EL (cell line): Measurements from ENCODE around the gene FSCB.
"Not testable (repeated sequence)": the region's sequence is repeated elsewhere in the genome, so short reads cannot be mapped to it uniquely, and the experiment has no call there.

Source experiments
- DNase-seq: peaks from one replicate; pipeline ENCODE4 v3.0.0-alpha.2; 2016

Gene FSCB, protein sequence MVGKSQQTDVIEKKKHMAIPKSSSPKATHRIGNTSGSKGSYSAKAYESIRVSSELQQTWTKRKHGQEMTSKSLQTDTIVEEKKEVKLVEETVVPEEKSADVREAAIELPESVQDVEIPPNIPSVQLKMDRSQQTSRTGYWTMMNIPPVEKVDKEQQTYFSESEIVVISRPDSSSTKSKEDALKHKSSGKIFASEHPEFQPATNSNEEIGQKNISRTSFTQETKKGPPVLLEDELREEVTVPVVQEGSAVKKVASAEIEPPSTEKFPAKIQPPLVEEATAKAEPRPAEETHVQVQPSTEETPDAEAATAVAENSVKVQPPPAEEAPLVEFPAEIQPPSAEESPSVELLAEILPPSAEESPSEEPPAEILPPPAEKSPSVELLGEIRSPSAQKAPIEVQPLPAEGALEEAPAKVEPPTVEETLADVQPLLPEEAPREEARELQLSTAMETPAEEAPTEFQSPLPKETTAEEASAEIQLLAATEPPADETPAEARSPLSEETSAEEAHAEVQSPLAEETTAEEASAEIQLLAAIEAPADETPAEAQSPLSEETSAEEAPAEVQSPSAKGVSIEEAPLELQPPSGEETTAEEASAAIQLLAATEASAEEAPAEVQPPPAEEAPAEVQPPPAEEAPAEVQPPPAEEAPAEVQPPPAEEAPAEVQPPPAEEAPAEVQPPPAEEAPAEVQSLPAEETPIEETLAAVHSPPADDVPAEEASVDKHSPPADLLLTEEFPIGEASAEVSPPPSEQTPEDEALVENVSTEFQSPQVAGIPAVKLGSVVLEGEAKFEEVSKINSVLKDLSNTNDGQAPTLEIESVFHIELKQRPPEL

DNA sequence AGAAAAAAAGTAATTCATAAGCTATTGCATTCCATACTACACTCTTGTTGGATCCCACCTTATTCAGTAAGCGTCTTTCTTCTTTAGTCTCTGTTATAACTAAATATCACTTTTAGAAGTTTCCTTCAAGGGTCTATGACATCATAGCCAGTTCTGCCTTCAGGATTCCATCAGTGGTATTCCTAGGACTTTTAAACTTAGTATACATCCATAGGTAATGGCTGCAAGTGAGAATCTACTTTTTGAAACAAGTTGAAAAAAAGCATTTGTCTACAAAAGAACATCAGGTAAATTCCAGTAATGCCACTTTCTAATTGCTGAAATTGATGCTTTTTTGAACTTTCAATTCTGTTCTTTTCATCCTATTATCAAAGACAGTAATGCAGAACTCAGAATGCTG, at the start of gene FSCB:
Gene FSCB (minus strand): TSS at position 101 of the 400 bp plus-strand sequence. CDS start 296 bp downstream, outside the sequence.
- DNase-seq = no peak

DNA sequence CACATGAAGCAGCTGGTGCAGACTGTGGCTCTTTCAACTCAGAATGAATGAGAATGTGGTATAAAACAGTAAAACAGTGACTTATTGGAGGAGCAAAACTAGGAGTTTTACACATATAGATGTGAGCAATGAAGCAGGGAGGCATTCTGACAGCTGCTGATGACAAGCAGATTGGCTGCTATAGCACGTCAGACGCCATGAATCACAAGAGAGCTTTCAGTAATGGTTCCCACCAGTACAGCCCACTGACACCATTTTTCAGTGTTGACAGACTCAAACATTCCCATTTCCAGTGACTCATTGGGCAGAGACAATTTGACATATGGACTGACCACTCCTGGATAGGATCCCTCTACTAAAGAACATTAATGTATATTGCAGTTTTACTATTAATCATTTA, 24.6 kb upstream of the FSCB start:
- DNase-seq = no peak

DNA sequence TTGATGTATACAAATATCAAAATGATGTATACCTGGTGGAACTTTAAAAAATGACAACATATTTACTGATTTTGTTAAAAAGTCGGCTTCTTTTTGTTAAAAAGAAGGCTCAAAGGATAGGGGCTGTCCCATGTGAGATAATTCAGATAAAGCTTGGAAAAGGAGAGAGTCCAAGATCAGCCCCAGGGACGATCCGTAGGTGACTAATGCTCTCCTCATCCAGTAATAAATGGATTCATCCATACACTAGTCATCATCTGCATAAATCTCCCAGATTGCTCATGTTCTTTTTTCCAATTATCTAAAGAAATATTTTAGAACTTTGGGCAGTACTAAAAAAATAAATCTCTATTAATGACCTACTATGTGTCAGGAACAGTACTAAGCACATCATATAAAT, 23.4 kb upstream of the FSCB start:
- DNase-seq = no peak

DNA sequence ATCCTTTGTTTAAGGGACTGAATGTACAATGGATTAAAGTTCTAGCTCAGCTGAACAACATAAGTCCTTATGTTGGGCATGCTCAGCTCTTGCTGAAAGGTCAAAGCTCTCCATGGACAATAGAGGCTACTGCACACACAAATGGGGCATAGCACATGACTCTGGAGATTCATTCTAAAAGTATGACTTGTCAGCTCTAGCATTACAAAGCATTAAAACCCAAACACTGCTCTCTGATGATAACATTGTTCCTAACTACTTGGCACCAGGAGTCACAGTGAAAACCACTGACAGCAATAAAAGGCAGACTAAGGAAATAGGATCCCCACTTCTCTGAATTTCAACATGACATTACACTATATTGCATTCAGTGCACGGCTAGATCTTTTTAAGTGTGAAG, 21.9 kb upstream of the FSCB start:
- DNase-seq = no peak

DNA sequence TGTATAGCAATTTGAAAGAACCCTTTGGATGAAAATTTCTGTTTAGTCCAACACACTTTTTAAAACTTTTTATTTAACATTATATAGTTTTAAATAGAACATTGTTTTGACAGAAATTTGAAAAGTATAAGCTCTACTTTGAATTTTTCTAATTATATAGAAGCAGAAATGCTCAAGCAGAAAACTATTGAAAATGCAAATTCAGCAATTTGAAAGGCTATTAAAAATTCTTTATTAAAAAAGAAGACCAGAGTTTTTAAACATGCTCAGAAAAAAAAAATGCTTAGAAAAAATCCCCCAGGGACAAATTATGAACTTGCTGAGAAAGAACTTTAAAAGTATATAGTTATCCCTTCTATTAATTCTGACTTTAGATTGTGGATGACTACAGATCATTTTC, 21.1 kb upstream of the FSCB start:
- DNase-seq = no peak

DNA sequence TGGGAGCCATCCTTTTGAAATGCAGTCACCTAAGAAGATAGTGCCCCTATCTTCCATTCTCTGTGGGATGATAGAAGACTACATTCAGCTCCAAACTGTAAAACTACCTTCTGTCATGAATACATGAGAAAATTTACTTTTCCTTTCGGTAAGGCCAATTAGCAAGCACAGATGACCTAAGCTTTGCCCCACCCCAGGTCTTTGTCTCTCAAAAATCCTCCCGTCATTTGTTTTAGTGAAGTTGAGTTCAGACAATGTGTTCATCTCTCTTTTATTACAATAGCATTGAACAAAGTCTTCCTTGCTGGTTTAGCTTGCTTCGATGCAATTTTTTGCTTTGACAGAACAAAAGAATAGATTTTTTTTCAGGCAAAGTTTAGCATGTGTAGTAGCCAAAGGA, 18.2 kb upstream of the FSCB start:
- DNase-seq = no peak

DNA sequence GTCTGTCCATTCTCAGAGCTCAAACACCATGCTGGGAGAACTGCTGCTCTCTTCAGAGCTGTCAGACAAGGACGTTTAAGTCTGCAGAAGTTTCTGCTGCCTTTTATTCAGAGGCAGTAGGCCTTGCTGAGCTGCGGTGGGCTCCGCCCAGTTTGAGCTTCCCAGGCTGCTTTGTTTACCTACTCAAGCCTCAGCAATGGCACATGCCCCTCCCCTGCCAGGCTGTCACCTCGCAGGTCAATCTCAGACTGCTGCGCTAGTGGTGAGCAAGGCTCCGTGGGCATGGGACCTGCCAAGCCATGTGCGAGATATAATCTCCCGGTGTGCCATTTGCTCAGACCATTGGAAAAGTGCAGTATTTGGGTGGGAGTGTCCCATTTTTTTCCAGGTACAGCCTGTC, 8.6 kb upstream of the FSCB start:
- DNase-seq = not testable (repeated sequence)

DNA sequence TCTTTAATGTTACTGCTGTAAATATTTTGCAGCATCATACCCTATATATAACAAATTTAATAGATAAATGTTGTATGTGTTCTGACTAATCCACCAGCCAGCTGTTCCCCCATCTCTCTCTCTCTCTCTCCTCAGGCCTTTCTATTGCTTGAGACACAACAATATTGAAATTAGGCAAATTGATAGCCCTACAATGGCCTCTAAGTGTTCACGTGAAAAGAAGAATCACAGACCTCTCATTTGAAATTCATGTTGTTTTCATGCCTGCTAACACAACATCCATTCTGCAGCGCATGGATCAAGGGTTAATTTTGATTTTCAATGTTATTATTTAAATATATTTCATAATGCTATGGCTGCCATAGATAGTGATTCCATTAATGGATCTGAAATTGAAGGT, 1.8 kb upstream of the FSCB start:
- DNase-seq = no peak

DNA sequence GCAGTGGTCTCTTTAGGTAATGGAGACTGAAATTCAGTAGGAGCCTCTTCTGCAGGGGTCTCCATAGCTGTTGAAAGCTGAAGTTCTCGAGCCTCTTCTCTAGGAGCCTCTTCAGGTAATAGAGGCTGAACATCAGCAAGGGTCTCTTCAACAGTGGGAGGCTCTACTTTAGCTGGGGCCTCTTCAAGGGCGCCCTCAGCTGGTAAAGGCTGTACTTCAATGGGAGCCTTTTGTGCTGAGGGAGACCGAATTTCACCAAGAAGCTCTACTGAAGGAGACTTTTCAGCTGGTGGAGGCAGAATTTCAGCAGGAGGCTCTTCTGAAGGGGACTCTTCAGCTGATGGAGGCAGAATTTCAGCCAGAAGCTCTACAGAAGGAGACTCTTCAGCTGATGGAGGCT, 1.5 kb downstream of the FSCB start:
- no peak for DNase-seq

DNA sequence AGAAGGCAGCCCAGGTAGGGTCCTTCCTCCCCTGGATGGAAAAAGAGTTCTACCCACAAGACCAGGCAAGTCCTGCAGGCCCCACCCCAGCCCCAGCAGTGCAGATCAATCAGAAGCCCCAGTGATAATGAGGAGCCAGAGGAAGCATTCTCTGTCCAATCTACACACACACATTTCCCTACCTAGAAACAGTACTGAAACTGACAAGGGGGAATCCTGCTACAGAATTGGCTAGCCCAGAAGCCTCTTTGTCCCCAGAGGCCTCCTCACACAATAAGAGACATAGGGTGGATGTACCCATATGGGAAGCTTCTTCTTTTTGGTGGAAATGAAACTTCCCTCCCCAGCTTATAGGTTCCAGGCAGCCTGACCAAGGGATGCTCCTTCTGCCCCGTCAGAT, 9.9 kb downstream of the FSCB start:
- DNase-seq = no peak

DNA sequence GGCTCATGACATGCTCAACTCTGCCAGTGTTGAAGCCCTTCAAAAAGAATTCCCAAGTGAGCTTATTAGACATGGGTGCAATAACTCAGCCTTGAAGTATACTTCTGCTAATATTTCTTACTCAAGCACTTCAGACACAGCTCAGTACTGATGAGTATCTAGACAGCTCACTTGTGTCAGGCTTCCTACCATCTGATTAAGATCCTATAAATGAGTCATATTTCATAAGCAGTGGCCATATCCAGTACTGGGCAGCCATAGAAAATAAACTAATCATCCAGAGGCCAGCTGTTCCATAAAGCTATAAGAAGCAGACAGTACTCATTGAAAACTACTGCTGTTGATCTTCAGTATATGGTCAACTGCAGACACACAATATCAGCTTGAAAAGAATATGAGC, 12.9 kb downstream of the FSCB start:
- DNase-seq = no peak

DNA sequence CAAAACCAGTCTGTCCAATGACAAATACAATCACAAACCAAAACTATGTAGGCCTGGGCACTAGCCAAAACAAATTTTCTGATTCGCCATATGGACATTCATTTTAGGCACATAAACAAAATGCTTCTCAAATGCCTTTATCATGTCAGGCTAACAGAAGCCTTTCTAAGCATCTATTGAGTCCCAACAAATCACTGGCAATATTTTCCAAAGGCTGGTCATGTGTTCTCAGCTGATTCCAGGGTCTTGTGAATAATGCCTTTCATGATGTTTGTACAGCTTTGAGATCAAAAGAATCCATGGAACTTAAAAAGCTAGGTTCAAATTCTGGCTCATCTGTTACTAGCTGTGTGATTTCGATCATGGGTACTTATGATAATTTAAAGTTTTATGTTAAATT, 16.1 kb downstream of the FSCB start:
- no peak for DNase-seq

DNA sequence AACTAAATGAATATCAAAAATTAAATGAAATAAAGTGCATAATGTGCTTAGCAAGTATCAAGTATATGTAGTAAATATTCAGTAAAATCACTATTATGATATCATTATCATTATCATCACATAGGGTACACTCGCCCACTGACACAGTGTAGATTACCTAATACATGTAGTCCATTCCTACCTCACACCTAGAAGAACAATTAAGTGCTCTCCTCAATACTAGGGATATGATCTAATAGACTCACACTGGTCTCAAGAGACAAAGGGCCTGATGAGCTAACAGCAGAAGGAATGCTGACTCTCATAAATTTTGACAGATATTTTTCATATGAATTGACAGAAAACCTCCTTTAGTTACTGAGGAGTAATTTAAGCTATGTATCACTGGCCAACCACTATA, 29.1 kb downstream of the FSCB start:
- DNase-seq = no peak

DNA sequence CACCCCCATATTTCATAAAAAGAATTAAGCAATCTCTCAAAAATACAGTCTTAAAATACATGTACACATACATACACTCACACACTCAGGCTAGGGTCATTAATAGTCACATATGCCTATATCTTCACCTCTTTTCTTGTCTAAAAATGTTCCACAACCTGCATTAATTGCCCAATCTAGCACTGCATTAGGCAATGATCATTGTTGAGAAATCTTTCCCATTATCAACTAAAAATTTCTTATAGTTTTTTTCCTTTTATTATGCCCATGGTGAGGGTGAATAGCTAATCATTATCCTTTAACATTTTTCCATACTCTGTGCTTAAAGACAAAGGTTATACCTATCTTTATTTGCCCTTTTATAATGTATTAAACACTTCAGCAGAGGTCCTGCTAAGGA, 38.3 kb downstream of the FSCB start:
- no peak for DNase-seq

DNA sequence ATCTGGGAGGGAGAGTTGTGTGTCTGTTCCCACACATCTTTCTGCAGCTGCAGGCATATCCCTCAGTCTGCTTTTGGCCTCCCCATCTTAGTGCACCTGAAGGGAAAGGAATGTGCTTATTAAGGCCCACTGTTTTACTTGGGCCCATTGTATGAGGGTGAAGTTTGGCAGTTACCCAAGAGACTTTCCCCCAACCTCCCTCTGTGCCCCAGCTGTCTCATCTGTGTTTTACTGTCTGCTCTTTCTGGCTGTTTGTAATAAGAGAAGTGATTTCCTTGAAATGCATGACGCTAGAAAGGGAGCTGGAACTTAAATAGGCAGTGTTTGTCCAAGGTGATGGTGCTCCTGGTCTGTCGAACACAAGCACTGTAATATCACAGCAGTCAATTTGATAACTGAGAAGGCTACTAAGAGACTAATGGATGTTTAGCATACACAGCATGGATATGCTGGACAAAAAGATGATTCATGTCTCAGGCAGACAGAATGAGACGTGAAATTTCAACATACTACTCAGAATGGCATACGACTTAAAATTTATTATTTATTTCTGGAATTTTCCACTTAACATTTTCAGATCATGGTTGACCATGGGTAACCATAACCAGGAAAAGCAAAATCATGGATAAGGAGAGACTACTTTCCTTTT, 43.6 kb downstream of the FSCB start:
- DNase-seq = no peak

DNA sequence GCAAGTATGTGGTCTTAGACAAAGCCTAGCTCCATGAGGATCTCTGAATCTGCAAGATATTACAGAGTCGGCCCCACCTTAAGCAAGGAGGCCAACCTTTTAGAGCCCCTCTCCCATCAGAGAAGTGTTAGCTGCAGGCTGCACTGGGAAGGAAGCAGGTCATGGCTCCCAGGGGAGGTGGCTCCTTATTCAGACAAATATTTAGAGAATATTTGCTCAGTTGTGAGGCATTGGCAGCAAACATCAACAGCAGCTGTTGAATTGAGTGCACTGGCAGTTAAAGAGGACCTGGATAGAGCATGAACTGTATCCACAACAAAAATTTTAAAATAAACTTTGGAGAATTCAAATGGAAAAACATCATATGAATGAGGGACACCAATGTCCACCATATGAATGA, 44.7 kb downstream of the FSCB start:
- no peak for DNase-seq

DNA sequence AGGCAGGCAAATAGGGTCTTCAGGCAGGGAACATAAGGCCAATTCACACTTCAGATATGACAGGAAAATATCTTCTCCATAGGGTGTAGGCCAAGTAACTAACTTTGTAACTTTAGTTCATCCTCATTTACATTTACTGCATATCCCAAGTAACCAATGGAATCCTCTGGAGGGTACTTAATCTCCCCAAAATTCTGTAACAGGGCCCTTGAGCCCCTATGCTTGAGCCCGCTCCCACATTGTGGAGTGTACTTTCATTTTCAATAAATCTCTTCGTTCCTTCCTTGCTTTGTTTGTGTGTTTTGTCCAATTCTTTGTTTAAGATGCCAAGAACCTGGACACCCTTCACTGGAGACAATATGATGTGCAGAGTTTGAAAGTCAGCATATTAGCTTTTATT, 45.3 kb downstream of the FSCB start:
- no peak for DNase-seq
